Cardiac muscle cell (in vitro differentiated cells and primary cell): ENCODE data around the gene OR6K3. TPM values are rescaled to one million over a fixed set of nuclear protein-coding genes. Genes with fewer than 3 reads are reported as not detected.

Experiments
- DNase-seq, 2 donors: peaks; one replicate each; pipeline versions ENCODE4 v3.0.0 to v3.0.0-alpha.2; 2010 to 2017; ENCODE audit warnings: low read depth in 1 of 2, low spot score in 1 of 2
- H3K27ac ChIP-seq: fragments of 200-600 bp; sonication (generic); 2 replicates; pipeline ENCODE4 v1.5.1; 2016
- H3K27me3 ChIP-seq: fragments of 200-600 bp; sonication (generic); 2 replicates; pipeline ENCODE4 v1.6.0; 2016; ENCODE audit warnings: control low read depth
- H3K36me3 ChIP-seq: fragments of 200-600 bp; sonication (generic); 2 replicates; pipeline ENCODE4 v1.5.1; 2016; ENCODE audit warnings: control low read depth
- H3K4me1 ChIP-seq: fragments of 200-600 bp; sonication (generic); 2 replicates; pipeline ENCODE4 v1.8.1; 2017; ENCODE audit warnings: low read depth, mild to moderate bottlenecking, mixed run types
- H3K4me3 ChIP-seq: fragments of 200-600 bp; sonication (generic); 2 replicates; pipeline ENCODE4 v1.5.1; 2016; ENCODE audit warnings: mild to moderate bottlenecking
- H3K9me3 ChIP-seq: fragments of 200-600 bp; sonication (generic); 2 replicates; pipeline ENCODE4 v1.5.1; 2017; ENCODE audit warnings: low read depth, mild to moderate bottlenecking, control low read depth
- polyA plus RNA-seq: library from polyadenylated mRNA; unstranded; fragments of >200 nt; fragmentation: Nextera tagmentation; extraction: Ambion mirVana; gene quantifications from 2 replicates; pipeline ENCODE4 v1.2.1, GENCODE V29; 2016
- total RNA-seq: library from RNA; depleted of rRNA; stranded (reverse); fragments of >200 nt; gene quantifications from 2 replicates; pipeline ENCODE4 v1.2.3, GENCODE V29; 2016
- TF ChIP-seq, protein P1 (sequence below): IDR thresholded peaks from 2 replicates; pipeline ENCODE4 v1.5.1; 2012; ENCODE audit warnings: low read depth, mild to moderate bottlenecking, low read length

The OR6K3 gene, protein sequence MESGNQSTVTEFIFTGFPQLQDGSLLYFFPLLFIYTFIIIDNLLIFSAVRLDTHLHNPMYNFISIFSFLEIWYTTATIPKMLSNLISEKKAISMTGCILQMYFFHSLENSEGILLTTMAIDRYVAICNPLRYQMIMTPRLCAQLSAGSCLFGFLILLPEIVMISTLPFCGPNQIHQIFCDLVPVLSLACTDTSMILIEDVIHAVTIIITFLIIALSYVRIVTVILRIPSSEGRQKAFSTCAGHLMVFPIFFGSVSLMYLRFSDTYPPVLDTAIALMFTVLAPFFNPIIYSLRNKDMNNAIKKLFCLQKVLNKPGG
- total RNA-seq (not detected in 2 replicates), polyA plus RNA-seq (not detected in 2 replicates)

DNA sequence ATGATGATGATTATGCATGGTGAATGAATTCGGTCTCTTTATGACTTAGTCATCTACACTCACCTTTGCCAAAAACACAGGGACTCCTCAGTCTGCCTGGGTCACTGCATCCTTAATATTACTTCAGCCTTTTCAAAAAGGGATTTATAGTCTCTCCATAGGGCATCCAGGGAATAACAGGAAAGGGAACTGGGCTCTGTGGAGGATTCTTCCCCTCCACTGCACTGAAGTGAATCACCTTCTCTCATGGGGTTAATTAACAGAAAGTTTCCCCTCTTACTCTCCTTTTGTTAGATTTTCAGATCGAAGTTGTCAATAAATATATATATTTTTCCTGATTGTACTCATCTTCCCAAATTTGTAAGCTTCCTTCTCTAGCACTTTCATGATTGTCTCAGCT is at the start of gene OR6K3:
Gene OR6K3, minus strand, starts transcription at position 101 of the 400 bp plus-strand sequence. CDS start 2,605 bp downstream, outside the sequence.
- no peak for DNase-seq
- Histone ChIP-seq H3K36me3 (no peaks in the 10 kb centered on the region), H3K4me3 (no peak within 1 kb of the TSS), H3K9me3 (no peaks in the 10 kb centered on the region), H3K27me3 (peaks cover 4% of the 10 kb centered on the region), H3K4me1 (no peaks in the 10 kb centered on the region), H3K27ac (no peak within 1 kb of the TSS)
- TF ChIP-seq, protein P1, sequence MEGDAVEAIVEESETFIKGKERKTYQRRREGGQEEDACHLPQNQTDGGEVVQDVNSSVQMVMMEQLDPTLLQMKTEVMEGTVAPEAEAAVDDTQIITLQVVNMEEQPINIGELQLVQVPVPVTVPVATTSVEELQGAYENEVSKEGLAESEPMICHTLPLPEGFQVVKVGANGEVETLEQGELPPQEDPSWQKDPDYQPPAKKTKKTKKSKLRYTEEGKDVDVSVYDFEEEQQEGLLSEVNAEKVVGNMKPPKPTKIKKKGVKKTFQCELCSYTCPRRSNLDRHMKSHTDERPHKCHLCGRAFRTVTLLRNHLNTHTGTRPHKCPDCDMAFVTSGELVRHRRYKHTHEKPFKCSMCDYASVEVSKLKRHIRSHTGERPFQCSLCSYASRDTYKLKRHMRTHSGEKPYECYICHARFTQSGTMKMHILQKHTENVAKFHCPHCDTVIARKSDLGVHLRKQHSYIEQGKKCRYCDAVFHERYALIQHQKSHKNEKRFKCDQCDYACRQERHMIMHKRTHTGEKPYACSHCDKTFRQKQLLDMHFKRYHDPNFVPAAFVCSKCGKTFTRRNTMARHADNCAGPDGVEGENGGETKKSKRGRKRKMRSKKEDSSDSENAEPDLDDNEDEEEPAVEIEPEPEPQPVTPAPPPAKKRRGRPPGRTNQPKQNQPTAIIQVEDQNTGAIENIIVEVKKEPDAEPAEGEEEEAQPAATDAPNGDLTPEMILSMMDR = no peak

DNA sequence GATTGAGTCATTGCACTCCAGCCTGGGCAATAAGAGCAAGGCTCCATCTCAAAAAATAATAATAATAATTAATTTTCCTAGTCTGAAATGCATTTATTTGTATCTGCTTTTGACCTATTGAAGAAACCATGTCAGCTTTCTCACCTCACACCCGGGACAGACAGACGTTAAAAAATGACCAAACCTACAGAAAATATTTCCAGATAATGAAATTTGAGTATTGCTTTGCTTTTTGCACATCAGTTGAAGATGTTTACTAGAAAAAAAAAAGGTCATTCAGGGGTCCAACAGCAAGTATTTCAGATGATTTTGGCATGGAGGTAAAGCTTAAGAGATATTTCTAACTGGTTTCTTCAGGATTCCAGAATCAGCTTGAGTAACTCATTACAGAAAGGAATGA is 33.9 kb upstream of the OR6K3 start, which contains the start of gene OR6K6:
Gene OR6K6, plus strand, starts transcription at position 301 of the 400 bp plus-strand sequence. CDS start 168 bp downstream, outside the sequence.
- Histone ChIP-seq H3K27me3 (peaks cover 5% of the 10 kb centered on the region), H3K36me3 (no peaks in the 10 kb centered on the region), H3K9me3 (no peaks in the 10 kb centered on the region), H3K4me1 (no peaks in the 10 kb centered on the region), H3K4me3 (no peak within 1 kb of the TSS), H3K27ac (no peak within 1 kb of the TSS)
- TF ChIP-seq, protein P1 = no peak
- DNase-seq = no peak

DNA sequence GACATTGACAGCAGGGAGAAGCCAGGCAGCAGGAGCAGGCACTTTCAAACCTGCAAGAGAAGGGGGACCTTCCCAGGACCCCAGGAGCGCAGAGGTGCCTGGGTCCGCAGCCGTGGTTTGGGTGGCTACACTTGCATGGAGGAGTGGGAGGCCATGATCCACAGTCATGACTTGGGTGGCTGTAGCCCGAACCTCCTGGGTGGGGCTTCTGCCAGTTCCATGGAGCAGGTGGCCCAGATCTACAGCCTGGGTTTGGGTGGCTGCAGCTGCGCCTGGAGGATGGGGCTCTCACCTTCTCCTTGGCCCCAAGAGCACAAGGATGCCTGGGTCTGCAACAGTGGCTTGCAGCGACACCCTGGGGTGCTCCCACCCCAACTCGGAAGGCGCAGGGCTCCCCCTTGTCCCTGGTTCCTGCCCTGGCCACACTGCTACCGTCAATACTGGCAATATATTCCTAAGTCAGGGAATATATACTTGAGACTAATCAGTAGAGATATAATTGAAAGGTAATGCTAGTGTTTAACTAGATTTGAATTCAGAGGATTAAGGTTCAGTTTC is 31.7 kb upstream of the OR6K3 start:
- DNase-seq = no peak
- no peaks in the 10 kb centered on the region for H3K4me1 ChIP-seq
- H3K4me3 ChIP-seq = no peak overlapping the region
- H3K36me3 ChIP-seq = no peaks in the 10 kb centered on the region
- H3K27ac ChIP-seq = no peak overlapping the region
- peaks cover 5% of the 10 kb centered on the region for H3K27me3 ChIP-seq
- TF ChIP-seq, protein P1 = no peak
- no peaks in the 10 kb centered on the region for H3K9me3 ChIP-seq

DNA sequence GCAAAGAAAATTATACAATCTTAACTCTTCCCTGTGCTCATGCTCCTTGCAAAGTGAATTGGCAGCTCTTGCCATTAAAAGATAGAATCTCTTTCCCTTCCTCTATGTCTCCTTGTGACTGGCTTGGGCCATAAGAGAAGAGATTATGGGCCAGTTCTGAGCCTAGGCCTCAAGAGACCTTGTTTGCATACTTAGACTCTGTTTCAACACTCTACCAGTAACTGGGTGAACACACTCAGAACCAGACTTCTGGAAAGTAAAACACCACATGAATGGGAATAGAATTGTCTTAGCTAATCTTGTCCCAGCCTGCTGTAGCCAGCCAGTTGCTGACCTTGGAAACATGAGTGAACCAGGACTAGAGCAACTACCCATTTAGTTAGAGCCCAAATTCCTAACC is 15.3 kb upstream of the OR6K3 start:
- Histone ChIP-seq H3K4me3 (no peak overlapping the region), H3K4me1 (no peaks in the 10 kb centered on the region), H3K27ac (no peak overlapping the region), H3K9me3 (no peaks in the 10 kb centered on the region), H3K36me3 (no peaks in the 10 kb centered on the region), H3K27me3 (no peaks in the 10 kb centered on the region)
- DNase-seq = no peak
- TF ChIP-seq, protein P1 = no peak

DNA sequence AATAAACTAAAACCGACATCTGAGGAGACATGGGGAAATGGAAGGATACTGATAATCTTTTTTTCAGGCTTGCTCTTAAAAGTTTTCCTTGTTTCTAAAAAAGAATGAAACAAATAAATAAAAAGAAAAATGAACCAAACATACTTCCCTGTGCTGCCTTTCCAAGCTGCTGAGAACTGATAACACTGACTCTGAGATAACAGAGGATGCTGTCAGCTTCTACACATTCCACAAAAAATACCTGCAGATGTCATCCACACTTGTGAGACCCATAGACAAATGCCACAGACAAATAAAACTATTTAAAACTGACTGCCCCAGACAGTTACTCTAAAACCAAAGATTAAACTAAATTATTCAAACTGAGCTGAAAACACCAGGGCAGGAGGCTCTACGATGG is 12.0 kb upstream of the OR6K3 start:
- Histone ChIP-seq H3K36me3 (no peaks in the 10 kb centered on the region), H3K9me3 (no peaks in the 10 kb centered on the region), H3K4me3 (no peak overlapping the region), H3K27ac (no peak overlapping the region), H3K4me1 (no peaks in the 10 kb centered on the region), H3K27me3 (no peaks in the 10 kb centered on the region)
- DNase-seq = no peak
- TF ChIP-seq, protein P1 = no peak
